Heart left ventricle (tissue), 13 donors: Measurements from ENCODE around the gene IGFBP6.

Experiments
- CTCF ChIP-seq, 12 donors: fragments of 200-600 bp; sonication (generic) in 4 of 12; IDR thresholded peaks; one replicate each; pipeline versions ENCODE4 v1.5.0 to v1.8.0; 2018 to 2022; ENCODE audit warnings: antibody characterized with exemption in 12 of 12, mild to moderate bottlenecking in 5 of 12
- POLR2A ChIP-seq, 2 donors: fragments of 450-650 bp; IDR thresholded peaks; one replicate each; pipeline ENCODE4 v1.6.1; 2017; ENCODE audit warnings: antibody characterized with exemption in 2 of 2, mild to moderate bottlenecking in 2 of 2, moderate library complexity in 2 of 2
- donor health status: ischemic (EF 13 %, LVEDD 7.1; RV severe dilation, severe dysfunction).
- donor health status: DM: no; HTN: yes; CAD: no.
- donor health status: DM: no; HTN: no; CAD: no.
- donor health status: ischemic (EF 25% LVEDD 6.9; RV normal size, moderate dysfunction).
- donor health status: ischemic (EF 25% LVEDD 5.7; RV mildly dilated, moderate dysfunction).
- donor health status: ischemic (EF 35%, LVEDD 5.7; RV mildly dilated, moderate dysfunction).
- donor health status: nonischemic (EF 11% LVEDD 7.7; RV severe dilation, severe dysfunction).
- donor health status: DM: yes; HTN: yes; CAD: no.
- donor health status: PGD.
- donor health status: ischemic (EF 29% LVEDD 5.4; RV normal size, mild dysfunction).
- donor health status: nonischemic (EF 23%, LVEDD 6.1; RV moderate dilation, normal function).

GRCh38 chr12:53090554-53090953, 6.9 kb upstream of the IGFBP6 start:
- TF ChIP-seq CTCF (IDR thresholded peaks at IDR 0.05) (no peak), POLR2A (IDR thresholded peaks at IDR 0.05) (no peak)
